GM12878 (cell line): ENCODE measurements around the gene MLLT3. TPM values are rescaled to one million over a fixed set of nuclear protein-coding genes. Genes with fewer than 3 reads are reported as not detected.

Source experiments
- ATAC-seq: fragments of 200-7000 bp; cut with Tn5 transposase; 3 replicates; pipeline ENCODE4 v1.9.1; 2020; ENCODE audit warnings: mild to moderate bottlenecking, moderate library complexity
- BruUV-seq: library from RNA; stranded (reverse); fragments of 400-500 nt; replicated peaks from 2 replicates; lab custom pipeline; 2021; lab: Mats Ljungman, UMichigan
- CTCF ChIA-PET: fragments of 300-600 bp; sonication (Branson Sonifier 250); formaldehyde crosslinking; extraction: SDS; loops from one replicate; lab custom pipeline; 2021; ENCODE audit warnings: inconsistent platforms; lab: Yijun Ruan, JAX
- POLR2A ChIA-PET: fragments of 350-600 bp; formaldehyde crosslinking; extraction: SDS; loops from one replicate; lab custom pipeline; 2021; ENCODE audit warnings: inconsistent platforms; lab: Charles Lee
- RAD21 ChIA-PET: fragments of 300-600 bp; sonication (Branson Sonifier 250); formaldehyde crosslinking; loops from one replicate; lab custom pipeline; 2023; ENCODE audit warnings: antibody characterized with exemption; ENCODE audit not compliant: unreplicated experiment; lab: Charles Lee
- SMC1A ChIA-PET: fragments of 300-600 bp; sonication (Branson Sonifier 250); formaldehyde crosslinking; loops from one replicate; lab custom pipeline; 2023; ENCODE audit not compliant: unreplicated experiment, uncharacterized antibody; lab: Charles Lee
- DNase-seq: peaks from one replicate; pipeline ENCODE4 v3.0.0-alpha.2; 2011; ENCODE audit warnings: low read depth, low spot score
- FAIRE-seq: peaks from 3 replicates; lab custom pipeline; 2011; peaks lifted over from hg19 to GRCh38; lab: Jason Lieb, UNC
- H2AFZ ChIP-seq: 2 replicates; pipeline ENCODE4 v1.6.0; 2011; ENCODE audit warnings: low read depth, low read length, control low read depth; ENCODE audit not compliant: control insufficient read depth
- H3K27ac ChIP-seq: 2 replicates; pipeline ENCODE4 v1.5.1; 2011; ENCODE audit warnings: control low read depth; ENCODE audit not compliant: control insufficient read depth, insufficient read depth
- H3K27me3 ChIP-seq, 2 experiments: replicated peaks in 1 of 2; 2 replicates each; pipeline versions ENCODE4 v1.6.0 to v1.6.1; 2011; ENCODE audit warnings: low read length in 1 of 2; ENCODE audit not compliant: control insufficient read depth in 2 of 2, insufficient read depth in 2 of 2
- H3K36me3 ChIP-seq, 2 experiments: 2 replicates each; pipeline ENCODE4 v1.5.1; 2011; ENCODE audit warnings: low read length in 1 of 2; ENCODE audit not compliant: control insufficient read depth in 2 of 2, insufficient read depth in 2 of 2
- H3K4me1 ChIP-seq: 2 replicates; pipeline ENCODE4 v1.6.1; 2011; ENCODE audit warnings: mild to moderate bottlenecking, low read length, moderate library complexity, mixed read lengths; ENCODE audit not compliant: control insufficient read depth, insufficient read depth
- H3K4me2 ChIP-seq: 2 replicates; pipeline ENCODE4 v1.6.0; 2011; ENCODE audit warnings: control low read depth; ENCODE audit not compliant: control insufficient read depth, insufficient read depth
- H3K4me3 ChIP-seq: fragments of 200-600 bp; sonication (generic); 2 replicates; pipeline ENCODE4 v1.5.1; 2016
- H3K79me2 ChIP-seq: 2 replicates; pipeline ENCODE4 v1.6.0; 2011; ENCODE audit warnings: low read length; ENCODE audit not compliant: control insufficient read depth, insufficient read depth
- H3K9ac ChIP-seq: 2 replicates; pipeline ENCODE4 v1.8.0; 2011; ENCODE audit warnings: low read length, control low read depth, mixed read lengths; ENCODE audit not compliant: control insufficient read depth, insufficient read depth
- H3K9me3 ChIP-seq: replicated peaks from 3 replicates; pipeline ENCODE4 v1.5.1; 2011; ENCODE audit warnings: mild to moderate bottlenecking, low read length; ENCODE audit not compliant: control insufficient read depth, insufficient read depth
- H4K20me1 ChIP-seq: 2 replicates; pipeline ENCODE4 v1.6.0; 2011; ENCODE audit not compliant: control insufficient read depth, insufficient read depth
- CBX5 ChIP-seq: sonication (generic); IDR thresholded peaks from 2 replicates; pipeline ENCODE4 v1.6.1; 2016; ENCODE audit warnings: low read depth, moderate library complexity, mild to moderate bottlenecking, inconsistent platforms
- E2F8 ChIP-seq: fragments of 450-650 bp; IDR thresholded peaks from 2 replicates; pipeline ENCODE4 v1.6.1; 2018; ENCODE audit warnings: mild to moderate bottlenecking, low read depth, moderate library complexity; ENCODE audit not compliant: partially characterized antibody
- GABPA ChIP-seq: IDR thresholded peaks from 2 replicates; pipeline ENCODE4 v1.6.1; 2014; ENCODE audit warnings: antibody characterized with exemption, low read depth, mild to moderate bottlenecking, inconsistent platforms
- KDM1A ChIP-seq: fragments of 200-600 bp; sonication (generic); IDR thresholded peaks from 2 replicates; pipeline ENCODE4 v1.6.1; 2016; ENCODE audit warnings: borderline replicate concordance
- MYC ChIP-seq: IDR thresholded peaks from 2 replicates; pipeline ENCODE4 v1.6.1; 2011; ENCODE audit warnings: mild to moderate bottlenecking, low read length, moderate library complexity, inconsistent platforms; ENCODE audit not compliant: insufficient read depth, insufficient replicate concordance, insufficient read length, severe bottlenecking
- NFYB ChIP-seq: IDR thresholded peaks from 2 replicates; pipeline ENCODE4 v1.6.1; 2011; ENCODE audit warnings: low read depth, mild to moderate bottlenecking, low read length, improper control_type of control experiment, moderate library complexity; ENCODE audit not compliant: insufficient read depth
- TCF12 ChIP-seq: IDR thresholded peaks from 2 replicates; pipeline ENCODE4 v1.6.1; 2011; ENCODE audit warnings: low read depth, mild to moderate bottlenecking, low read length
- ZNF24 ChIP-seq: fragments of 450-650 bp; IDR thresholded peaks from 2 replicates; pipeline ENCODE4 v1.6.1; 2017; ENCODE audit warnings: antibody characterized with exemption, mild to moderate bottlenecking
- ZNF622 ChIP-seq: fragments of 450-650 bp; IDR thresholded peaks from 2 replicates; pipeline ENCODE4 v1.6.1; 2017; ENCODE audit warnings: mild to moderate bottlenecking, inconsistent platforms
- WGBS: methylation state at CpG from one replicate; pipeline ENCODE4 v1.1.6; 2016; ENCODE audit warnings: low lambda C conversion rate; ENCODE audit not compliant: insufficient replicate concordance, insufficient coverage; ENCODE audit errors: missing lambda C conversion rate; 5-methylcytosine and 5-hydroxymethylcytosine counted together
- in situ Hi-C: fragments of 300-500 bp; cut with MboI; formaldehyde crosslinking; loops from 9 replicates; pipeline ENCODE4 v1.14.3; 2018; ENCODE audit warnings: mixed read lengths
- intact Hi-C: fragments of 100-400 bp; cut with micrococcal nuclease; formaldehyde crosslinking; loops from one replicate; pipeline ENCODE4 v1.14.2; 2022; ENCODE audit not compliant: unreplicated experiment
- polyA plus RNA-seq, 11 experiments: library from polyadenylated mRNA; depleted of rRNA in 4 of 11; unstranded in 6 of 11; stranded (reverse) in 5 of 11; fragments of >200 nt; fragmentation: Nextera tagmentation in 4 of 11; fragmentation: Illumina TruSeq in 1 of 11; extraction: Ambion mirVana in 4 of 11; extraction: Trizol in 1 of 11; gene quantifications; 1 replicate in 1 of 11; 2 replicates in 10 of 11; pipeline versions ENCODE4 v1.2.1 to v1.2.3, GENCODE V29; 2011 to 2016; ENCODE audit warnings: inconsistent platforms in 2 of 11, missing spikeins in 2 of 11, low read depth in 1 of 11
- total RNA-seq, 4 experiments: library from RNA; depleted of rRNA in 3 of 4; stranded (reverse); fragments of >200 nt in 3 of 4; fragmentation: Illumina TruSeq in 1 of 4; extraction: Trizol in 1 of 4; gene quantifications; 2 replicates each; pipeline versions ENCODE4 v1.2.1 to v1.2.3, GENCODE V29; 2013 to 2021
- TF ChIP-seq, protein P1 (sequence below): IDR thresholded peaks from 2 replicates; pipeline ENCODE4 v1.6.1; 2011; ENCODE audit warnings: low read depth, mild to moderate bottlenecking, low read length, moderate library complexity, borderline replicate concordance; ENCODE audit errors: extremely low read depth

The MLLT3 gene
- total and polyA plus RNA-seq, 10 of the 15 experiments (the other 5 are each of a cell fraction or from before 2014, with no cell fraction given): 17.7 to 72.3 (median 35.6) TPM

DNA sequence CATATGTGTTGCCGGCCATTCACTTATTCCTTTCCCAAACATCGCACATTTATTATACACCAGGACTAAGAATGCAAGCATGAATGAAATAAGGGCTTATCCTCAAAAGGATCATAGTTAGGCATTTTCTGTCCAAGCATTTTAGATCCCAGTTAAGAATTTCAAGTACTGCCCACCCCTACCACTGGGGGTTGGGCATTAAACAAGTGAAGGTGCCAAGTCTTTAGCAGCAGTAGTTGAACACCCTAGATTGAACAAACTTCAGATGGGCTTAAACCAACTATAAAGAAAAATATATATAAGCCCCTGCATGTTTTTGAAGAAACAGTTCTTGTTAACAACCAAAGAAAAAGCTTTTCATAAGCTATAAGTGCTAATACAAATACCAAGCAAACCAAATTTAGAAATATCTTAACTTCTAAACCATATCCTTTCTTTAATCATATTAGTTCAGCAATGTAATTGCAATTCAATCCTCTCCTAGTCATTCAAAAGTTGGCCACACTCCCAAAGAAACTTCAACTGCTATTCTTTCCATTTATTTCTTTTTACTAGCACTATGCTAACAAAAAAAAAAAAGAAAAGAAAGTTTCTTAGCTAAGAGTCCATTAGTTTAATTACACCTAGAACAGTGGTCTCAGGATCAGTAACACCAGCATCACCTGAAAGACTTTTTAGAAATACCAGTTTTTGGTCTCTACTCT, 149.8 kb downstream of the MLLT3 start:
- DNase-seq (no peak), FAIRE-seq (no peak), ATAC-seq (no peak)
- Histone ChIP-seq H3K9ac (no peak overlapping the region), H4K20me1 (no peaks in the 10 kb centered on the region), H3K79me2 (peaks cover 15% of the 10 kb centered on the region), H3K36me3 (no peaks in the 10 kb centered on the region), H3K4me2 (no peak overlapping the region), H2AFZ (no peak overlapping the region), H3K4me3 (no peak overlapping the region), H3K4me1 (no peaks in the 10 kb centered on the region), H3K27me3 (no peaks in the 10 kb centered on the region), H3K27ac (no peak overlapping the region), H3K9me3 (no peaks in the 10 kb centered on the region)
- SMC1A ChIA-PET: interaction anchor here (0.6 to 1.4 kb wide), 6 partner anchors 11 to 593 kb away, joined by 3 to 4 read pairs (median 3); no protein-coding TSS in a partner anchor
- in situ Hi-C loops: no loop called here
- BruUV-seq: no TSS peak
- intact Hi-C loops: no loop called here
- POLR2A ChIA-PET: no interaction called here
- RAD21 ChIA-PET: no interaction called here
- CTCF ChIA-PET: interaction anchor here (0.8 kb wide), 1 partner anchor 9 kb away, joined by 3 read pairs; no protein-coding TSS in a partner anchor
- 75% methylated on average over 2 of the region's 2 CpGs for WGBS
- TF ChIP-seq MYC (no peak), KDM1A (no peak), ZNF622 (no peak), NFYB (no peak), E2F8 (no peak), TCF12 (no peak), CBX5 (no peak), GABPA (no peak), ZNF24 (no peak)
- TF ChIP-seq, protein P1, sequence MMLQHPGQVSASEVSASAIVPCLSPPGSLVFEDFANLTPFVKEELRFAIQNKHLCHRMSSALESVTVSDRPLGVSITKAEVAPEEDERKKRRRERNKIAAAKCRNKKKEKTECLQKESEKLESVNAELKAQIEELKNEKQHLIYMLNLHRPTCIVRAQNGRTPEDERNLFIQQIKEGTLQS: no peak
